NOMO-1 (cell line): ENCODE results near the gene PC.
"Not testable (repeated sequence)": the region's sequence is repeated elsewhere in the genome, so short reads cannot be mapped to it uniquely, and the experiment has no call there.

Source experiments
- DNase-seq, 2 experiments: peaks; one replicate each; lab custom pipeline; 2025; ENCODE audit not compliant: unreplicated experiment in 2 of 2; lab: John Stamatoyannopoulos, UW

Gene PC

GRCh38 chr11:66814678-66815077 lies 143.5 kb downstream of the PC start:
- DNase-seq = no peak

GRCh38 chr11:66810576-66811185 lies 147.5 kb downstream of the PC start:
- DNase-seq = no peak

- DNase-seq = no peak
These were observed 148.6 kb downstream of the PC start for GRCh38 chr11:66809592-66809991.

- peak in 1 of 2 experiments; percentile 40 for DNase-seq
These were observed 157.3 kb downstream of the PC start for GRCh38 chr11:66800720-66801428.

- not testable (repeated sequence) for DNase-seq
These were observed 158.4 kb downstream of the PC start for GRCh38 chr11:66799815-66800214.
